Neural progenitor cell (in vitro differentiated cells): ENCODE results near the gene CDH12. TPM values are rescaled to one million over a fixed set of nuclear protein-coding genes. Genes with fewer than 3 reads are reported as not detected.

Experiments
- DNase-seq: peaks from one replicate; pipeline ENCODE4 v3.0.0-alpha.2; 2016; ENCODE audit warnings: low spot score
- H2AFZ ChIP-seq: fragments of 200-600 bp; sonication (generic); replicated peaks from 2 replicates; pipeline ENCODE4 v1.6.1; 2016; ENCODE audit warnings: antibody characterized with exemption
- H3F3A ChIP-seq: fragments of 200-600 bp; sonication (generic); 2 replicates; pipeline ENCODE4 v1.6.1; 2016; ENCODE audit warnings: antibody characterized with exemption, low read depth
- H3K27ac ChIP-seq: fragments of 200-600 bp; sonication (generic); 2 replicates; pipeline ENCODE4 v1.5.1; 2016; ENCODE audit warnings: mild to moderate bottlenecking
- H3K27me3 ChIP-seq: fragments of 200-600 bp; sonication (generic); 2 replicates; pipeline ENCODE4 v1.6.1; 2016; ENCODE audit warnings: mild to moderate bottlenecking, moderate library complexity
- H3K36me3 ChIP-seq: fragments of 200-600 bp; sonication (generic); 2 replicates; pipeline ENCODE4 v1.5.1; 2016
- H3K4me1 ChIP-seq: fragments of 200-600 bp; sonication (generic); 2 replicates; pipeline ENCODE4 v1.6.1; 2016; ENCODE audit warnings: mixed run types
- H3K4me2 ChIP-seq: fragments of 200-600 bp; sonication (generic); 2 replicates; pipeline ENCODE4 v1.6.1; 2016
- H3K4me3 ChIP-seq: fragments of 200-600 bp; sonication (generic); 2 replicates; pipeline ENCODE4 v1.5.1; 2016
- H3K79me2 ChIP-seq: fragments of 200-600 bp; sonication (generic); 2 replicates; pipeline ENCODE4 v1.6.1; 2016; ENCODE audit warnings: low read depth
- H3K9ac ChIP-seq: fragments of 200-600 bp; sonication (generic); 2 replicates; pipeline ENCODE4 v1.6.1; 2016
- H3K9me3 ChIP-seq: fragments of 200-600 bp; sonication (generic); 2 replicates; pipeline ENCODE4 v1.5.1; 2016; ENCODE audit warnings: low read depth
- H4K20me1 ChIP-seq: fragments of 200-600 bp; sonication (generic); 2 replicates; pipeline ENCODE4 v1.6.1; 2016; ENCODE audit warnings: low read depth
- H3K27ac Mint-ChIP-seq: 3 replicates; pipeline ENCODE4 v1.8.0; 2021; ENCODE audit warnings: mixed read lengths
- H3K27me3 Mint-ChIP-seq: 2 replicates; pipeline ENCODE4 v1.8.0; 2022; ENCODE audit warnings: low read depth, mild to moderate bottlenecking, inconsistent platforms, moderate library complexity, mixed read lengths; ENCODE audit not compliant: insufficient read depth
- H3K36me3 Mint-ChIP-seq: 3 replicates; pipeline ENCODE4 v1.8.0; 2021; ENCODE audit warnings: mixed read lengths
- H3K4me1 Mint-ChIP-seq: 3 replicates; pipeline ENCODE4 v1.8.0; 2021; ENCODE audit warnings: mixed read lengths
- H3K4me3 Mint-ChIP-seq: 3 replicates; pipeline ENCODE4 v1.8.0; 2021; ENCODE audit warnings: mild to moderate bottlenecking, moderate library complexity, mixed read lengths
- H3K9me3 Mint-ChIP-seq: 3 replicates; pipeline ENCODE4 v1.8.0; 2020; ENCODE audit warnings: mixed read lengths
- EZH2 ChIP-seq: fragments of 200-600 bp; sonication (generic); IDR thresholded peaks from 2 replicates; pipeline ENCODE4 v1.6.1; 2017; ENCODE audit warnings: antibody characterized with exemption, mild to moderate bottlenecking, moderate library complexity
- EZH2phosphoT487 ChIP-seq: fragments of 200-600 bp; sonication (generic); IDR thresholded peaks from 2 replicates; pipeline ENCODE4 v1.6.1; 2017; ENCODE audit warnings: antibody characterized with exemption
- total RNA-seq: library from RNA; depleted of rRNA; stranded (reverse); fragments of >200 nt; gene quantifications from 2 replicates; pipeline ENCODE4 v1.2.3, GENCODE V29; 2015; ENCODE audit warnings: low replicate concordance
- TF ChIP-seq, protein P1 (sequence below): fragments of 200-600 bp; sonication (generic); IDR thresholded peaks from 2 replicates; pipeline ENCODE4 v1.5.1; 2017; ENCODE audit warnings: antibody characterized with exemption, mild to moderate bottlenecking

The CDH12 gene
- total RNA-seq, 1 donor from 2014 or later, result not detected

DNA sequence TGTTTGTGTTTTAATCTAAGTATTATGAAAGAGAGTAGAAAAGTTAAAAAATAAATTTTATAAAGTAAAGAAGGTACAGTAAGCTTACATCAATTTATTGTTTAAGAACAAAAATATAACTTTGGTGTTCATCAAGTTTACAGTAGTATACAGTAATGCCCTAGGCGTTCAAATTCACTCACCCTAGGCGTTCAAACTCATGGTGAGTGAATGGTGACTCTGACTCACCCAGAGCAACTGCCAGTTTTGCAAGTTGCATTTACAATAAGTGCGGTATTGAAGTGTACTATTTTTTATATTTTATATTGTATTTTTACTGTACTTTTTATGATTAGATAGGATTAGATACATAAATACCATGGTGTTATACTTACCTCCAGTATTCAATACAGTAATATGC, 421.3 kb downstream of the CDH12 start:
- Histone ChIP-seq H3F3A (no peaks in the 10 kb centered on the region), H3K4me2 (no peak overlapping the region), H3K9me3 (no peaks in the 10 kb centered on the region), H3K4me3 (no peak overlapping the region), H3K4me1 (no peaks in the 10 kb centered on the region), H3K27ac (no peak overlapping the region), H4K20me1 (no peaks in the 10 kb centered on the region), H2AFZ (no peak overlapping the region), H3K27me3 (no peaks in the 10 kb centered on the region), H3K79me2 (no peaks in the 10 kb centered on the region), H3K9ac (no peak overlapping the region), H3K36me3 (no peaks in the 10 kb centered on the region)
- DNase-seq, result no peak
- H3K4me3 Mint-ChIP-seq, result no peak overlapping the region
- no peaks in the 10 kb centered on the region for H3K27me3 Mint-ChIP-seq
- H3K36me3 Mint-ChIP-seq, result no peaks in the 10 kb centered on the region
- H3K27ac Mint-ChIP-seq, result no peak overlapping the region
- peaks cover 2% of the 10 kb centered on the region for H3K9me3 Mint-ChIP-seq
- TF ChIP-seq EZH2 (no peak), EZH2phosphoT487 (no peak)
- TF ChIP-seq, protein P1, sequence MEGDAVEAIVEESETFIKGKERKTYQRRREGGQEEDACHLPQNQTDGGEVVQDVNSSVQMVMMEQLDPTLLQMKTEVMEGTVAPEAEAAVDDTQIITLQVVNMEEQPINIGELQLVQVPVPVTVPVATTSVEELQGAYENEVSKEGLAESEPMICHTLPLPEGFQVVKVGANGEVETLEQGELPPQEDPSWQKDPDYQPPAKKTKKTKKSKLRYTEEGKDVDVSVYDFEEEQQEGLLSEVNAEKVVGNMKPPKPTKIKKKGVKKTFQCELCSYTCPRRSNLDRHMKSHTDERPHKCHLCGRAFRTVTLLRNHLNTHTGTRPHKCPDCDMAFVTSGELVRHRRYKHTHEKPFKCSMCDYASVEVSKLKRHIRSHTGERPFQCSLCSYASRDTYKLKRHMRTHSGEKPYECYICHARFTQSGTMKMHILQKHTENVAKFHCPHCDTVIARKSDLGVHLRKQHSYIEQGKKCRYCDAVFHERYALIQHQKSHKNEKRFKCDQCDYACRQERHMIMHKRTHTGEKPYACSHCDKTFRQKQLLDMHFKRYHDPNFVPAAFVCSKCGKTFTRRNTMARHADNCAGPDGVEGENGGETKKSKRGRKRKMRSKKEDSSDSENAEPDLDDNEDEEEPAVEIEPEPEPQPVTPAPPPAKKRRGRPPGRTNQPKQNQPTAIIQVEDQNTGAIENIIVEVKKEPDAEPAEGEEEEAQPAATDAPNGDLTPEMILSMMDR, result no peak
- H3K4me1 Mint-ChIP-seq, result peaks cover 11% of the 10 kb centered on the region

DNA sequence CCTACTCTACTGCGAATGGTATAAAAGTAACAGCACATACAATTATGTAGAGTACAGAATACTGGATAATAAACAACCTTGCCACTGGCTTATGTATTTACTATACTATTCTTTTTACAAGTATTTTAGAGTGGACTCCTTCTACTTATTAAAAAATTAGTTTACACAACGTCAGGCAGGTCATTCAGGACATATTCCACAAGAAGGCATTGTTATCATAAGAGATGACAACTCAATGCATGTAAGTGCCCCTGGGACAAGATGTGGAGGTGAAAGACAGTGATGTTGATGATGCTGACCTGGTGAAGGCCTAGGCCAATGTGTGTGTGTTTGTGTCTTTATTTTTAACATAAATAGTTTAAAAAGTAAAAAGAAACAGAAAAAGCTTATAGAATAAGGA, 421.7 kb downstream of the CDH12 start:
- no peaks in the 10 kb centered on the region for H3K36me3 ChIP-seq
- H3K27me3 Mint-ChIP-seq, result no peaks in the 10 kb centered on the region
- H3K27me3 ChIP-seq, result no peaks in the 10 kb centered on the region
- H3K4me1 ChIP-seq, result no peaks in the 10 kb centered on the region
- no peak overlapping the region for H3K4me3 Mint-ChIP-seq
- H3K36me3 Mint-ChIP-seq, result no peaks in the 10 kb centered on the region
- no peaks in the 10 kb centered on the region for H3K9me3 ChIP-seq
- H3K4me1 Mint-ChIP-seq, result peaks cover 11% of the 10 kb centered on the region
- TF ChIP-seq EZH2phosphoT487 (no peak), EZH2 (no peak)
- TF ChIP-seq, protein P1, result no peak
- no peak overlapping the region for H3K4me3 ChIP-seq
- no peak overlapping the region for H3K9ac ChIP-seq
- no peak overlapping the region for H3K27ac ChIP-seq
- H3K4me2 ChIP-seq, result no peak overlapping the region
- H2AFZ ChIP-seq, result no peak overlapping the region
- H4K20me1 ChIP-seq, result no peaks in the 10 kb centered on the region
- DNase-seq, result no peak
- no peaks in the 10 kb centered on the region for H3K79me2 ChIP-seq
- peaks cover 2% of the 10 kb centered on the region for H3K9me3 Mint-ChIP-seq
- H3F3A ChIP-seq, result no peaks in the 10 kb centered on the region
- no peak overlapping the region for H3K27ac Mint-ChIP-seq

DNA sequence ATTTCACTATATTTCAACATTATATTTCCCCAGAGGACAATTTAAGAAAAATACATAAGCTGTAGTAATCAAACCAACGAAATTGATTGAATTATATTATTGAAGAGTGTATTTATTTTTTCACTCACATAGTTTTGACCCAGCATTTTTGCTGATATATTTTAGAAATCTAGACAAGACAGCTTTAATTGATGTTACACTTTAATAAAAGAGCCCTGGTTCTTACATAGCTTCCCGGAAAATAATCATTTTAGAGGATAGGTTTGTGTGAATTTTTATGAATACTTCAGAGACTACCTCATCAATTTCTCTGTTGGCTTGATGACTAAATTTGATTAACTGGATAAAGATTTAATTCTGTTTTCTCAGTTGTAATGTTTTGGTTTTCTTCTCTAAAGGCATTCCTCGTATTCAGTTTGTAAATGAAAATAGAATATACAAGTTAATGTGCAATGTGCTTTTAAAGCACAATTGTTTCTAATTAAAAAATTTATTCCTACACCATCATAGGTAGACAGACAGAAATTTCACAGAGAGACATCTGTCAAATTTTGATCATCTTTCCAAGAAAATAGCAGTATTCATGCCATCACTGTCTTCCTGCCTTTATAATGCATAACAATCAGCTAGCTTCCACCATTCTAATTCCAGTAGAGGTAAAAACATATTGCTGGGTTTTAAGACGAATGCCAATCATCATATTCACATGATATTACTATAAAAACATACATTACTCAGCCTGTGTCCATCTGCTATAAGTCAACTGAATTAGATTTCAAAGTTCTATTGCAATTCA, 441.4 kb downstream of the CDH12 start:
- H3K9me3 ChIP-seq, result no peaks in the 10 kb centered on the region
- no peaks in the 10 kb centered on the region for H3F3A ChIP-seq

More for the DNA sequence above, 441.4 kb downstream of the CDH12 start:
- no peaks in the 10 kb centered on the region for H3K79me2 ChIP-seq
- no peaks in the 10 kb centered on the region for H3K4me1 Mint-ChIP-seq
- H3K36me3 ChIP-seq, result no peaks in the 10 kb centered on the region
- no peaks in the 10 kb centered on the region for H3K4me1 ChIP-seq
- H3K27ac Mint-ChIP-seq, result no peak overlapping the region
- H3K9ac ChIP-seq, result no peak overlapping the region
- H3K4me3 Mint-ChIP-seq, result no peak overlapping the region
- H3K36me3 Mint-ChIP-seq, result no peaks in the 10 kb centered on the region
- no peak overlapping the region for H3K4me2 ChIP-seq
- H3K9me3 Mint-ChIP-seq, result no peaks in the 10 kb centered on the region
- no peak overlapping the region for H2AFZ ChIP-seq
- no peak for DNase-seq
- no peak overlapping the region for H3K27ac ChIP-seq
- H3K4me3 ChIP-seq, result no peak overlapping the region
- TF ChIP-seq EZH2 (no peak), EZH2phosphoT487 (no peak)
- TF ChIP-seq, protein P1, result no peak
- H4K20me1 ChIP-seq, result no peaks in the 10 kb centered on the region
- no peaks in the 10 kb centered on the region for H3K27me3 ChIP-seq
- no peaks in the 10 kb centered on the region for H3K27me3 Mint-ChIP-seq
